GM18507 (cell line): ENCODE measurements around the gene MLPH.

Experiments
- DNase-seq: peaks from one replicate; pipeline ENCODE4 v3.0.0; 2011; ENCODE audit warnings: low read depth; ENCODE audit not compliant: insufficient read length; ENCODE audit errors: extremely low spot score
- FAIRE-seq: peaks from 2 replicates; lab custom pipeline; 2011; peaks lifted over from hg19 to GRCh38; lab: Jason Lieb, UNC

The MLPH gene

DNA sequence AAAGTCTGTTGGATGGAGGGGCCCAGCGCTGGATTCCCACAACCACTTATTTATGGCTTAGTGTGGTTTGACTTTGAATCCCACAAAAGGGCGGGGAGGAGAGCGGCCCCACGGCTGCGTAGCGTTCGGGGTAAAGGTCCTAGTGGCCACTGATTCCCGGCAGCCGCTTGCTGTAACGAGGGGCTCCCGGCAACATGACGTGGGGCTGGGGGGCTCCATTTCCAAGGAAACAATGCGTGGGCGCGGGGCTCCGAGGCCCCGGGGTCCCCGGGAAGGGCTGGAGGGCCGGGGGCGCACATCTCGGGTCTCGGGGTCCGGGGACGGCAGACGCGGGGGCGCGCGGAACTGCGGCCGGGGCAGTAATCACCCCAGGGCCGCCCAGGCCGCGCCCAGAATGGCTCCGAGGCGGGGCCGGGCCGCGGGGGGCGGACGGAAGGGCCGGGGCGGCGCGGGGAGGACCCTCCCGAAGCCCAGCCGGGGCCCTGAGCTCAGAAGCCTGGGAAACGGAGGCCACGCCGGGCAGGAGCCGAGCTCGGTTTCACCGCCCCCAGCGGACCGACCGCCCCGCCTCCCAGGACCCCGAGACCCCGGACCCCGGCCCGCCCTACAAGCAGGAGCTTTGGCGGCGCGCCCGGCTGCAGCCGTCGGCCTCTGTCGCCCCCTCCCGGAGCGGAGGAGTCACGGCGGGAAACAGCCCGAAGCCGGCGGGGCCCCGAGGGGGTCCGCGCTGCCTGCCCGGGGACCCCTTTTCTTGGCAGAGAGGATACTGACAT is 11.9 kb upstream of the MLPH start:
- peak; percentile 83 for DNase-seq

DNA sequence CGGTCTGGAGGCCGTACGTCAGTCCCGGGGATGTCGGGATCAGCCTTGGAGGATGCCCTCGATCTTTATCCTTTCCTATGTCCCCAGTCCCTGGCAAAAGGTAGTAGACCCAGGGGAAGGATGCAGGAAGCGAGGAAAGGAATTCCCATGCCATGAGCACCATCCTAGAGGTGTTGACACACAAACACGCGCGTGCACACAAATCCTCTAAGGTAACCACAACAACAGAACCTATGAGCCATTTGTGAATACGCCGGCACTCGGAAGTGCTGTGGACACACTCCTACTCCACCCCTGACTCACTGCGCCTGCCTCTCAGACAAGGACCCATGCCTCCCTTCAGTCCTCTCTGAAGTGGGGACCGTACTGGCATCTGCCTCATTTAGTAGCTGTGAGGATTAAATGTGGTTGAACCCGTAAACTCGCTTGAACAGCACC is 11.3 kb upstream of the MLPH start:
- DNase-seq, result no peak
- FAIRE-seq, result no peak

More for the DNA sequence above, 11.9 kb upstream of the MLPH start:
- peak; percentile 46 for FAIRE-seq

DNA sequence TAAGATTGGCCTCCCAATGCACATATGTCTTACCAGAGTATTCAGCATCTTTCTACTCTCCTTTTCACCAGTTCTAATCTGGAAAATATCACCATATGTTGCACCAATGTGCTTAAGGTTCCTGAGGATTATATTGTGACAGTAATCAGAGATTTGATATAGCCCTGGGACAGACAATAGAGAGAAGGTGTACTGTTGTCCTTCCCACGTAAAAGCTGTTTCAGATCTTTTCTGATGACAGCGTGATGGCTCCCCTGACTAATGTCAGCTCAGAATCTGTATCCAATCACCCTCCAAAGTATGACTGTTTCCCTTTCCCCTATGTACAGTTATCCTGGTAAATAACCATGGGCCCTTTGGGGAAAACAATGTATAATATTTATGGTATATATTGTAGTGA is 9.0 kb upstream of the MLPH start:
- DNase-seq (no peak), FAIRE-seq (no peak)

DNA sequence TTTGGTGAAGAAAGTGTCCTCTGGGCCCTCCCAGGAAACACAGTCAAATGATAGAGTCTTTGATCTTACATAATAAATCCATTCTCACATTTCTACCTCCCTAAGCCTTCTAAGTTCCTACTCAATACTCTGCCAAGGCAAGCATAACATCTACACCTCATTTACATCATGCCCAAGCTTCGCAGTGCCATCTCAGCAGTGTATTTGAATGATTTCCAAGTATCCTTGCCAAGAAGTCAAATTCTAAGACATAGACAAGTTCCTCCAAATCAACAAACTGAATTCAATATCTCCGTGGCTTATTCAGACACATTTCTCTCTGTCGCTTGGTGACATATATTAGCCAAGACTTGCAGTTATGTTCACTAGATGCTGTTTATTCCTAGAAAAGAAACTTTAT is 8.1 kb upstream of the MLPH start:
- FAIRE-seq, result no peak
- no peak for DNase-seq

DNA sequence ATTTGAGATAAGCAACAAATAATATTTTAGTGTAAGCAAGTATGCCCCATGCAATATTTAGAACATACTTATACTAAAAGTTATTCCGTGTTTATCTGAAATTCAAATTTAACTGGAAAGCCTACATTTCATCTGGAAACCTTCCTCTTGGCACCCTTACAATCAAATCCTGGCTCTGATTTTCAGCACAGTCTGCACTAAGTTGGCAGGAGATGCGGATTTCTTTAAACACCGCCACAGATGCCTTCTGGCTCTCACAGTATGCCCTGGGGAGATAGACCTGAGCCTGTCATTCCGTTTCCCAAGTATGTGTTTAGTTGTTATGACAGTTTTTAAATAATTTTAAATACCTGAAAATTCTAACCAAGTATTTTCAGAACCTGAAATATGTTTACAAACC is 7.3 kb upstream of the MLPH start:
- FAIRE-seq, result no peak
- no peak for DNase-seq

DNA sequence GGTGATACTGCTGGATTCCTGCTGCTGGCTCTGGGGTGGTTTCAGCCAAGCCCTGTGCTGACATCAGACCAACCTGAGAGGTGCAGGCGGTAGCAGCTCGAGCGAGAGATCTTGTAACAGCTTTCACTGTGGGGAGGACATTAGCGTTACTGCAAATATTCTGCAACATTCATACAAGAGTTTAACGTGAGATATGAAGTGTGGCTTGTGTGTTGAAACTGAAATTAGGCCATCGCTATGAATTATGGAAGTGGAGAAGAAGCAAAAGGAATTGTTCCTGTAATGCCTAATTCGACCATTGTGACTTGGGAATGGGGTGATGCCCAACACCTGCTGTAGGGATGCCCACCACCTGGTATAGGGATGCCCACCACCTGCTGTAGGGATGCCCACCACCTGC is 6.5 kb upstream of the MLPH start:
- no peak for DNase-seq
- FAIRE-seq, result no peak

DNA sequence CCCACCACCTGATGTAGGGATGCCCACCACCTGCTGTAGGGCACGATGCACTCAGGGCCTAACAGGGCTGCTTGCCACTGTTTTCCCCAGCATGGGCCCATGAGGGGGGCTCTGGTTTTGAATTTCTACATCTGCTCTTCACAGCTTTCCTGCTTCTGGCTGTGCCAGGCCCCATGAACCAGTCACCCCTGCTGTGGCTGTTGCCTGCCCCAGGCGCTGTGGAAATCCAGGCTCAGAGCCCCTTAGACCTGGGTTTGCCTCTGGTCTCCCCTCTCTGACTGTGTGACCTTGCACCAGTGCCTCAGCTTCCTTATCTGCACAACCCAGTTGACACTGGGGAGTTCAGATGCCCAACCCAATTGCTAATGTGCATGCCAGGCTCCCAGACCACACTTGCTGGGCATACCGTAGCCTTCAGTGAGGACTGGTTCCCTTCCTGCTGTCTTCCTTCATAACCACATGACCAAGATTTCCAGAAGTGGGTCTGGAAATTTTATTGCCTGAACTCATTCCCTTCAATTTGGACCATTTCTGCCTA is 6.0 kb upstream of the MLPH start:
- FAIRE-seq (no peak), DNase-seq (no peak)

DNA sequence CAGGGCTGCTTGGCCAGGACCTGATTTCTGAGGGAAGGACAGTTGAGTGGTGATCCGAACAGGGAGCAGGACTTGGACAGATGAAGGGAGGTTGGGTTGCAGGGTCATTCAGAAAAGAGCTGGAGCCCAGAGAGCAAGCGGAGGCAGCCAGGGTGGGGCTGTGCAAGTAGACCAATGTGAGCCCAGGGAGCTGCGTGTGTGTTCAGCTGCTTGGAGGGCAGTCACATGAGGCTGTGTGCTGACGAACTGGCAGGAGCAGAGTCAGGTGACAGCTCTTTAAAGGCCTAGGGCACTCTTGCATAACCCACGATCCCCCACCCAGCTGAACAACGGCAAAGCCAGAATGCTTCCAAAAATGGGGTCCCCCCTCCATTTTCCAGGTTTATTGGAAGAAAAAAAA is 4.6 kb upstream of the MLPH start:
- DNase-seq (no peak), FAIRE-seq (no peak)

DNA sequence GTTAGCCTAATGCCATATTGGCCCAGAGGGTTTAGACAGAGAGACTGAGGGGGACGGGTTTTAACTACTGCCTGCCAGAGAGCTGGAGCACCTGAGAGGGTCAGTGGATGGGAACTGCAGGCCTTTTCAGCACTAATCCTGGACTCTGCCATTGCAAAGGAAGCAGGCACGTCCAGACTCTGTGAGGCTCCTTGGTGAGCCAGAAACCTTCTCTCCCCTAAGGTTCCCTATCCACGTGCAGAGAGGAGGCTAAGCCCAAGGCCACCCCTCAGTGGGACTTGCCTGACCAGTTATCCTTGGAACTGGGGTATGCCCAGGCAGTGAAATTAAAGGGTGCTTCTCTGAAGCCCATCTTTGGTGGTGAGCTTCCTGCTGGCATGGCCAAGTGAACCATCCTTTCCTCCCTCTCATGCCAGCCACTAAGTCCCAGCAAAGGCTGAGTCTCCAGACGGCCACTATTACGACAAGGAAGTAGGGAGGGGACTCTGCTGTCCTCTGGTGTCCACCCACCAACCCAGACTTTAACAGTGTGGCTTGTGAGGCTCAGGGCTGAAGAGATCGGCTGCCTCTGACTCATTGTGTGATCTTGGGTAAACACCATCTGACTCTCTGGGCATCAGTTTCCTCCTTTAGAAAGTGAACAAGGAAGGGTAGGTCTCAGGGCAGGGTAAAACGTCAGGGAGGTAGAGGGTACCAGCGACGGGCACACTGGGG is 3.9 kb upstream of the MLPH start:
- FAIRE-seq (no peak), DNase-seq (no peak)

DNA sequence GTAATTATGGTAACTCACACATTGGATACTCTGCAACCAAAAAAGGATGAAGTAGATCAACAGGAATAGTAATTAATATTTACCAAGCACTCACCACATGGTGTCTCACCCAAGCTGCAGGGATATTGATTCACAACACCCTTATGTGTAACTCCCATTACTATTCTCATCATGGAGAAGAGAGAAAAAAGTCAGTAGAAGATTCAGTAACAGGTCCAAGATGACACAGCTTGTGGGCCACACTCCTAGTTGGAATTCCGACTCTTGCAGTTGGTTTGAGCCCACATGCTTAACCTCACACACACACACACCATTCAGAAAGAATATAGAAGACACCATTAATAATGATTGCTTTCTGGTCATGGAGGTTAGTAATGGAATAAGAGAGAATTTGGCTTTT is 1.7 kb upstream of the MLPH start:
- DNase-seq, result no peak
- FAIRE-seq, result no peak

DNA sequence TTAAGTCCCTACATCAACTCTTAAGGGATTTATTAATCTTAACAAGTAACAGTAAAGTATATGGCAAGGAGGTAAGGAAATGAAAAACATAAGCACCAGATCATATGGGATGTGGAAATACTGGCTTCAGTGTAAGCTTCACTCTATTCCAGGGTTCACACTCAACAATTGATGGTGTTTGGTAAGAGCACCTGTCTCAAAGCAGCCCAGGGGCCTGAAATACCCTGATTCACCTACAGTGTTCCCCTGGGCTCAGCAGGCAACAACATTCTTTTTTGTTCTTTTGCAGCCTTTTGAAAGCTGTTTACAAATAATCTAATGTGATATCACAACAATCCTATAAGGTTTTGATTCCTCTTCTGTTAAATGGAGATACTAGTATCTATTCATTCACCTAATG is 1.2 kb upstream of the MLPH start:
- DNase-seq, result no peak

DNA sequence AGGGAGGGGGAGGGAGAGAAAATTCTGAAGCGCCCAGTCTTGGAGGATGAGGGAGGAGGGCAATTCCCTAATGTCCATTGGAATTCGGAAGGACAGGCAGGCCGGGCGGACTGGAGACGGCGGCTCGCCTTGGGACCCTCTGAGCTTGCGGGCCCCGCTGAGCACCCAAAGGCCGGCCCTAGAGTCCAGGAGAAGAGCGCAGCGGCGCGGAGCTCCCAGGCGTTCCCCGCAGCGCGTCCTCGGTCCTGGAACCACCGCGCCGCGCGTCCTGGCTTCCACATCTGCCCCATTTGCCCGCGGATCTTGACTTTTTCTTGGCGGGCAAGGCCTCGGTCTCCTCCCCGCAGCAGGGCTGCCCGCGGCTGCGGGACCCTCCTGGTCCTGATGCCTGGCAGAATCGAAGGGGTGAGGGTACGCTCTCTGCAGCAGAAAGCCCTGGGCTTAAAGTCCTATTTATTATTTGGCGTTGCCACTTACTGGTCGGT is 675 bp upstream of the MLPH start:
- DNase-seq, result no peak
- no peak for FAIRE-seq

More for the DNA sequence above, 1.2 kb upstream of the MLPH start:
- no peak for FAIRE-seq

DNA sequence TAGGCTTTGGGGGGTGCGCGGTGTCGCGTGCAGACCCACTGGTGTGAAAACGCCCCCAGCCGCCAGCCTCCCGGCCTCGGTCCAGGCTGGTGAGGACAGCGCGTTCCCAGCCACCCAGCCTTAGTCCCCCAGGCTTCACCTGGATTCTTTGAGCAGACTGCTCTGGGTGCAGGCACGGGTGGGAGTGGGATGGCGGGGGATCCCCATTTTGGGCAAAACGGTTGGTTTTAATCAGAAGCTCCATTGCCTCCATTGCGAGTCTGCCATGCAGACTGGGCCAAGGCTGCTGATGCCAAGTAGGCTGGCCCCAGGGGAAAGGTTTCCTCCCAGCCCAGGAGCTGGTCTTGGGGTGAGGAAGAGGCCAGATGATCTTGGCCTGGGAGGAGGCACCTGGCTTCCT is 445 bp downstream of the MLPH start:
- FAIRE-seq, result no peak
- DNase-seq, result no peak

DNA sequence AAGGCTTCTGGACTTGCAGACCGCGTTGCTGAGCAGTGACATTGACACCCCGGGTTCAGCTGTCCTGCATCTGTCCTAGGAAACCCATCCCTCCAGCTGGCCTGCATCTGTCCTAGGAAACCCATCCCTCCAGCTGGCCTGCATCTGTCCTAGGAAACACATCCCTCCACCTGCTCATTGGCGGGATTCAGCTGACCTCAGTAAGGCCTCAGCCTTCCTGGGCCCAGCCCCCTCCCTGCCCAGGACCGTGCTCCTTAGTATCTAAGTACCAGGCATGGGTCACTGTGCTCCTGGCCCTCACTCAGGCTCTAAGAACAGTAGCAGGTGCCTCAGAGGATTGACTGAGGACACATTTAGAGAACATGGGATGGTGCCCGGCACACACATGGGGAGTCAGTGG is 1.2 kb downstream of the MLPH start:
- no peak for FAIRE-seq
- DNase-seq, result no peak

DNA sequence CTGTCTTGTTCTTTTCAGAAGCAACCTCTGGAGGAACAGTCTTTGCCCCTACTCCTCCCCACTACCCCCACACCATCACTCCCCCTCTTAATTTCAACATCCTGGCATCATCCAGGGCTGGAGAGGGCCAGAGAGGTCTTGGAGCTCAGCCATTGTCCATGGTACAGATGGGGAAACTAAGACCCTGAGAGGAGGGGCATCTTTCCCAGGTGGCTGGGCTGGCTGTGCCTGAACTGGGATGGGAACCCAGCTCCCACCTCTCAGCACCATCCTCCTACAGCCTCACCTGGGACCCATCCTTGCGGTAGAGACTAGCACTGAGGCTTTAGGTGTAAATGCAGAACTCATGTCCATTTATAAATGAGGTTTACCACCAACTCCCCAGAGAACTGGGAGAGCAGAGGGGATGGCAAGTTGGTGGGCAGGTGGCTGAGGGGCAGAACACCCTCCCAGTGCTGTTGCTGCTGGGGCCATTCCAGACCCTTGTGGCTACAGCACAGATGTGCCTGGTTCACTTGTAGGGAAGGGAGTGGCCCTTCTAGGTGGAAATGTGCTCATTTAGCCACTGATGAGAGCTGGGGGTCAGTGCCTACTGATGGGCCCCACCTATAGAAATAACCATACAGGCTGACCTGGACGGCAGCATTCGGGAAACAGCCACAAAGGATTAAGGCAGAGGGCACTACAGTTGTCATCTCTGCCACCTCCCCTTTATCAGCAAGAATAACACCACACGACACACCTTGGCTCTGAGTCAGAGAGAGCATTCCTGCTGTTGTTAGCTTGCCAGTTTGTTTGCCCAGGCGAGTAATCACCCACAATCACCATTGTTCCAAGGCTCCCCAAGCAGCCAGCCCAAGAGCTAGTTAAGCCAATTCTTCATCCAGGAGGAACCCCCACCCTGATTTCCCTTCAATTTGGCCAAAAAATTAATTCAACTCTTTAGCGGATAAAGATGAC is 2.1 kb downstream of the MLPH start:
- DNase-seq (no peak), FAIRE-seq (no peak)

DNA sequence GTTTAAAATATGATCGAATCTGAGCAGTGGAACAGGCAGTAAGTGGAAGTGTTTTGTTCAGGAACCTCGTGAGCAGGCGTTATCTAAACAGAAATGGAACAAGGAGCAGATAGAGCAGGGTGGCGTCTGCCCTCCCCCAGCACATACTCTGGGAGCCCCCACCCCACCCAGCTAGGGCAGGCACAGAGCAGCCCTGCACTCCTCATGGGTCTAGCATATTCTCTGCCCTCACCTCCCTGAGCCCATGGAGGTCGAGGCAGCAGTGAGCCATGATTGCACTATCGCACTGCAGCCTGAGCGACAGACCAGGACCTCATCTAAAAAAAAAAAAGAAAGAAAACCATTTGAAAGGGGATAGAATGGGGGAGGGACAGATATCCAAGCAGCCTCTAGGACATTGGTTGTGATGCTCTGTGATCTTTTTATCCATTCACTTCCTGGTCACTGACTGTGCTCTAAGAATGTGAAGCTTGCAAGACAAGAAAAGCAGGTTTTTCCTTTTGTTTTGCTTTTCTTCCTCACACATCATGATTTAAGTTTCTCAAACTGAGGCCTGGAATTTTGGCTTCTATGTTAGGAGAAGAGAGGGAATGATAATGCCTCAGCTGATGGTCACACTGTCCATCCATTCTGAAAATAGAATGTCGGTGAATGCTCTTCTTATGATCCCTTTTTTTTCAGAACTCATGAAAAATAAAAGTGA is 3.1 kb downstream of the MLPH start:
- DNase-seq (no peak), FAIRE-seq (no peak)

DNA sequence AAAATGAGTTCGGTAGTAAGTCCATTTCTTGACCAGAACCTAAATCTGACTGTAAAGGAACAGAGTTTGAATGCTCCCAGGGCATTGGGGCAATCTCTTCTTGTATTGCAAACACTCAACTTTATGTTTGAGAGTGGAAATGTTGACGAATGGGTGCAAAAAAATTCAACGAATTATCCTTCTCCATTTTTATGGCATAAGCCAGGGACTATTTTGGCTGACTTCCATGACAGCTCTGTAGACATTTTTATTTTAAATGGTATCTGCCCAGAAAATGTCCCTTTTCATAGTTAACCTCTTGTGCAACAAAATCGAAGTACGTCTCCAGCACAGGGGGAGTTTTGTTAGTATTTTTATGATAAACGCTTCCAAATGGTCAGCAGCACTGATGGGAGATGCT is 3.7 kb downstream of the MLPH start:
- no peak for FAIRE-seq
- DNase-seq, result no peak

DNA sequence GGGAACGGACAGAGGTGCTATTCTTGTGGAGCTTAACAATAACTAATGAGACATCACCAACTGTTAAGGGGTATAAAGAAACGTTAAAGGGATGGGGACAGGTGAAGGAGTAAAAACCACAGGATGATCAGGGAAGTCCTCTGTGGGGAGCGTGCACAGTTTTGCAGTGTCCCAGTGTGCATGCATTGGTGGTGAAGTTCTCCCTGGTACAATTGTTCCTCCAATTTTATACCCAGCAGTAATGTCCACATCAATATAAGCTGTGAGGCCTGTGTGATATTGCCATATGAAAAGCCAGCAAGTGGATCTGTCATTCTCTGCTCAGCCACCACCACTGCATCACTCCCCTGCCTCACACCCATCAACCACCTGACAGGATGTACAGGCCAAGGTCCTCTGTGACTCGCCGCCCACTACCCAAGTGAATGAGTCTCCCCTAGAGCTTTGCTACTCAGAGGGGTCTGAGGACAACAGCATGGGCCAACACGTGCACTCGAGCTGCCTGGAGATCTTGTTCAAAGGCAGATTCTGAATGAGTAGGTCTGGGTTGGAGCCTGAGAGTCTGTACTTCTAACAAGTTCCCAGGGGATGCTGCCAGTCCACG is 4.6 kb downstream of the MLPH start:
- no peak for FAIRE-seq
- no peak for DNase-seq
